IMR-90 (cell line): ENCODE data around the gene PTP4A2. TPM values are rescaled to one million over a fixed set of nuclear protein-coding genes. Genes with fewer than 3 reads are reported as not detected.

ENCODE experiments used
- ATAC-seq: fragments of 200-7000 bp; cut with Tn5 transposase; 2 replicates; pipeline ENCODE4 v1.9.1; 2020; ENCODE audit warnings: low read depth, mild to moderate bottlenecking, moderate library complexity
- BruUV-seq: library from RNA; stranded (reverse); fragments of 400-500 nt; replicated peaks from 2 replicates; lab custom pipeline; 2021; lab: Mats Ljungman, UMichigan
- CTCF ChIA-PET: fragments of 300-600 bp; formaldehyde crosslinking; extraction: SDS; loops from one replicate; lab custom pipeline; 2021; ENCODE audit warnings: antibody characterized with exemption; lab: Yijun Ruan, JAX
- POLR2A ChIA-PET: fragments of 300-600 bp; sonication (Branson Sonifier 250); formaldehyde crosslinking; loops from one replicate; lab custom pipeline; 2022; ENCODE audit warnings: antibody characterized with exemption; ENCODE audit not compliant: unreplicated experiment; lab: Charles Lee
- DNase-seq: peaks from one replicate; pipeline ENCODE4 v3.0.0; 2013
- H2AFZ ChIP-seq: replicated peaks from 2 replicates; pipeline ENCODE3; 2013; ENCODE audit warnings: low read length, mild to moderate bottlenecking; ENCODE audit not compliant: poor library complexity
- H2AK5ac ChIP-seq: 2 replicates; pipeline ENCODE4 v1.6.1; 2013; ENCODE audit warnings: low read depth, low read length, inconsistent platforms
- H2AK9ac ChIP-seq: replicated peaks from 2 replicates; pipeline ENCODE3; 2013; ENCODE audit warnings: mild to moderate bottlenecking, low read depth, low read length, moderate library complexity; ENCODE audit not compliant: poor library complexity
- H2BK120ac ChIP-seq: 2 replicates; pipeline ENCODE4 v1.6.1; 2013; ENCODE audit warnings: low read depth, low read length, inconsistent platforms
- H2BK15ac ChIP-seq: 3 replicates; pipeline ENCODE4 v1.6.1; 2013; ENCODE audit warnings: low read depth, low read length, inconsistent platforms
- H2BK20ac ChIP-seq: 2 replicates; pipeline ENCODE4 v1.6.1; 2013; ENCODE audit warnings: low read depth, mild to moderate bottlenecking, inconsistent platforms, low read length, moderate library complexity
- H2BK5ac ChIP-seq: 2 replicates; pipeline ENCODE4 v1.6.1; 2013; ENCODE audit warnings: mild to moderate bottlenecking, low read depth, low read length, inconsistent platforms; ENCODE audit not compliant: poor library complexity, severe bottlenecking
- H3K14ac ChIP-seq: replicated peaks from 2 replicates; pipeline ENCODE4 v1.6.1; 2013; ENCODE audit warnings: low read depth, low read length, inconsistent platforms
- H3K18ac ChIP-seq: 2 replicates; pipeline ENCODE4 v1.6.1; 2013; ENCODE audit warnings: low read depth, low read length, control low read depth
- H3K23ac ChIP-seq: 2 replicates; pipeline ENCODE4 v1.6.1; 2013; ENCODE audit warnings: low read depth, low read length, inconsistent platforms
- H3K27ac ChIP-seq: 2 replicates; pipeline ENCODE4 v1.5.1; 2013; ENCODE audit warnings: mild to moderate bottlenecking, control low read depth, low read length; ENCODE audit not compliant: insufficient read depth
- H3K27me3 ChIP-seq: 2 replicates; pipeline ENCODE4 v1.6.1; 2013; ENCODE audit warnings: low read length; ENCODE audit not compliant: control insufficient read depth, insufficient read depth
- H3K36me3 ChIP-seq: 2 replicates; pipeline ENCODE4 v1.6.1; 2013; ENCODE audit warnings: low read length, mixed read lengths; ENCODE audit not compliant: control insufficient read depth, insufficient read depth
- H3K4ac ChIP-seq: 2 replicates; pipeline ENCODE4 v1.6.1; 2013; ENCODE audit warnings: low read depth, low read length, inconsistent platforms
- H3K4me1 ChIP-seq: 2 replicates; pipeline ENCODE4 v1.6.1; 2013; ENCODE audit warnings: low read length, mixed read lengths; ENCODE audit not compliant: control insufficient read depth, insufficient read depth
- H3K4me2 ChIP-seq: 2 replicates; pipeline ENCODE4 v1.6.1; 2013; ENCODE audit warnings: low read depth, mild to moderate bottlenecking, control low read depth, low read length, moderate library complexity
- H3K4me3 ChIP-seq: 2 replicates; pipeline ENCODE4 v1.5.1; 2013; ENCODE audit warnings: low read depth, mild to moderate bottlenecking, control low read depth, low read length, moderate library complexity; ENCODE audit not compliant: insufficient read depth
- H3K56ac ChIP-seq: 2 replicates; pipeline ENCODE4 v1.6.1; 2013; ENCODE audit warnings: low read length, inconsistent platforms; ENCODE audit not compliant: insufficient read depth; ENCODE audit errors: extremely low read depth
- H3K79me1 ChIP-seq, 2 experiments: 2 replicates each; pipeline ENCODE4 v1.6.1; 2013; ENCODE audit warnings: low read length in 2 of 2, inconsistent platforms in 1 of 2, low read depth in 1 of 2
- H3K9ac ChIP-seq: 2 replicates; pipeline ENCODE4 v1.6.1; 2013; ENCODE audit warnings: low read depth, low read length, control low read depth
- H3K9me1 ChIP-seq: 2 replicates; pipeline ENCODE4 v1.6.1; 2013; ENCODE audit warnings: low read length, inconsistent platforms; ENCODE audit not compliant: insufficient read depth
- H3K9me3 ChIP-seq: 2 replicates; pipeline ENCODE4 v1.6.1; 2013; ENCODE audit warnings: low read length; ENCODE audit not compliant: control insufficient read depth, insufficient read depth
- H4K20me1 ChIP-seq: 2 replicates; pipeline ENCODE4 v1.6.1; 2013; ENCODE audit warnings: low read length, inconsistent platforms; ENCODE audit not compliant: insufficient read depth
- H4K5ac ChIP-seq: 2 replicates; pipeline ENCODE4 v1.6.1; 2013; ENCODE audit warnings: mild to moderate bottlenecking, low read depth, low read length, control low read depth
- H4K8ac ChIP-seq, 2 experiments: 2 replicates each; pipeline ENCODE4 v1.6.1; 2013; ENCODE audit warnings: low read depth in 2 of 2, low read length in 2 of 2, control low read depth in 1 of 2, inconsistent platforms in 1 of 2
- H4K91ac ChIP-seq: 2 replicates; pipeline ENCODE4 v1.6.1; 2013; ENCODE audit warnings: low read depth, low read length, inconsistent platforms; ENCODE audit not compliant: insufficient read depth
- BHLHE40 ChIP-seq: fragments of 150-350 bp; IDR thresholded peaks from 2 replicates; pipeline ENCODE4 v1.6.1; 2016; ENCODE audit warnings: mild to moderate bottlenecking, low read depth, low read length
- CEBPB ChIP-seq: IDR thresholded peaks from 2 replicates; pipeline ENCODE4 v1.6.1; 2012; ENCODE audit warnings: low read depth, low read length, improper control_type of control experiment
- CHD1 ChIP-seq: IDR thresholded peaks from 2 replicates; pipeline ENCODE4 v1.6.1; 2012; ENCODE audit warnings: low read depth, low read length, improper control_type of control experiment
- ELK1 ChIP-seq: fragments of 150-350 bp; IDR thresholded peaks from 2 replicates; pipeline ENCODE4 v1.6.1; 2016; ENCODE audit warnings: low read depth, mild to moderate bottlenecking, low read length, moderate library complexity, borderline replicate concordance
- MAFK ChIP-seq: IDR thresholded peaks from 2 replicates; pipeline ENCODE4 v1.6.1; 2012; ENCODE audit warnings: low read depth, low read length, improper control_type of control experiment
- MXI1 ChIP-seq: IDR thresholded peaks from 2 replicates; pipeline ENCODE4 v1.6.1; 2012; ENCODE audit warnings: low read depth, mild to moderate bottlenecking, low read length, moderate library complexity, borderline replicate concordance
- NFE2L2 ChIP-seq: fragments of 150-350 bp; IDR thresholded peaks from 2 replicates; pipeline ENCODE4 v1.6.1; 2016; ENCODE audit warnings: low read depth, mild to moderate bottlenecking, low read length
- POLR2A ChIP-seq: IDR thresholded peaks from 2 replicates; pipeline ENCODE4 v1.6.1; 2012; ENCODE audit warnings: mild to moderate bottlenecking, low read depth, low read length
- RCOR1 ChIP-seq: IDR thresholded peaks from 2 replicates; pipeline ENCODE4 v1.6.1; 2012; ENCODE audit warnings: mild to moderate bottlenecking, low read length, improper control_type of control experiment; ENCODE audit not compliant: insufficient replicate concordance
- WGBS, 2 experiments: methylation state at CpG; one replicate each; pipeline versions ENCODE4 v1.1.5 to v1.1.7; 2013; ENCODE audit warnings: missing lambda C conversion rate in 2 of 2; ENCODE audit not compliant: insufficient read length in 1 of 2; ENCODE audit errors: extremely low coverage in 2 of 2; 5-methylcytosine and 5-hydroxymethylcytosine counted together
- dilution Hi-C: fragments of 300-500 bp; cut with HindIII; formaldehyde crosslinking; loops from one replicate; pipeline ENCODE4 v1.14.3; 2018; ENCODE audit warnings: low sequenced_read_pairs; ENCODE audit not compliant: unreplicated experiment
- in situ Hi-C: fragments of 300-500 bp; cut with MboI; formaldehyde crosslinking; loops from 3 replicates; pipeline ENCODE4 v1.14.3; 2019; ENCODE audit warnings: low sequenced_read_pairs, inconsistent platforms, mixed read lengths
- intact Hi-C: fragments of 100-400 bp; cut with micrococcal nuclease; formaldehyde crosslinking; loops from 2 replicates; pipeline ENCODE4 v1.10.0; 2022
- polyA plus RNA-seq, 3 experiments: library from polyadenylated mRNA; depleted of rRNA; stranded (reverse); fragments of >200 nt; gene quantifications; 2 replicates each; pipeline ENCODE4 v1.2.3, GENCODE V29; 2012; ENCODE audit warnings: low replicate concordance in 1 of 3
- total RNA-seq: library from RNA; depleted of rRNA; stranded (reverse); fragments of >200 nt; gene quantifications from 2 replicates; pipeline ENCODE4 v1.2.3, GENCODE V29; 2012
- TF ChIP-seq, protein P1 (sequence below): fragments of 150-350 bp; IDR thresholded peaks from 2 replicates; pipeline ENCODE4 v1.6.1; 2017; ENCODE audit warnings: mild to moderate bottlenecking, antibody characterized with exemption, low read length, low read depth
- TF ChIP-seq, protein P2 (sequence below): conservative IDR thresholded peaks from 2 replicates; pipeline ENCODE4 v1.5.1; 2012; ENCODE audit warnings: mild to moderate bottlenecking, low read depth, low read length, improper control_type of control experiment

The PTP4A2 gene
- total and polyA plus RNA-seq, 2 of the 4 experiments (the other 2 are of a cell fraction), result 135 to 328 TPM

GRCh38 chr1:31891280-31891679 is 46.9 kb downstream of the PTP4A2 start:
- Histone ChIP-seq H3K23ac (no peak overlapping the region), H2BK15ac (no peak overlapping the region), H3K18ac (no peak overlapping the region), H3K9me1 (no peaks in the 10 kb centered on the region), H2BK120ac (no peak overlapping the region), H3K4me2 (no peak overlapping the region; the same call in 1 of the 2 replicates), H3K4me3 (no peak overlapping the region), H3K4me1 (peaks cover 3% of the 10 kb centered on the region; the same call in 1 of the 2 replicates), H4K5ac (no peak overlapping the region), H3K56ac (no peak overlapping the region), H2BK5ac (no peak overlapping the region), H2AFZ (no peak overlapping the region), H3K36me3 (no peaks in the 10 kb centered on the region), H3K79me1 (no peaks in the 10 kb centered on the region), H3K9me3 (peaks cover 2% of the 10 kb centered on the region; the same call in 1 of the 2 replicates), H3K14ac (no peak overlapping the region), H3K9ac (no peak overlapping the region), H4K91ac (no peak overlapping the region), H2BK20ac (no peak overlapping the region), H3K4ac (no peak overlapping the region), H3K27me3 (no peaks in the 10 kb centered on the region), H3K27ac (no peak overlapping the region), H2AK9ac (no peak overlapping the region), H4K20me1 (no peaks in the 10 kb centered on the region), H2AK5ac (no peak overlapping the region), H4K8ac (no peak overlapping the region)
- TF ChIP-seq CHD1 (no peak), RCOR1 (no peak), CEBPB (no peak), BHLHE40 (no peak), POLR2A (no peak), MAFK (no peak), ELK1 (no peak), NFE2L2 (no peak), MXI1 (no peak)
- TF ChIP-seq, protein P1, sequence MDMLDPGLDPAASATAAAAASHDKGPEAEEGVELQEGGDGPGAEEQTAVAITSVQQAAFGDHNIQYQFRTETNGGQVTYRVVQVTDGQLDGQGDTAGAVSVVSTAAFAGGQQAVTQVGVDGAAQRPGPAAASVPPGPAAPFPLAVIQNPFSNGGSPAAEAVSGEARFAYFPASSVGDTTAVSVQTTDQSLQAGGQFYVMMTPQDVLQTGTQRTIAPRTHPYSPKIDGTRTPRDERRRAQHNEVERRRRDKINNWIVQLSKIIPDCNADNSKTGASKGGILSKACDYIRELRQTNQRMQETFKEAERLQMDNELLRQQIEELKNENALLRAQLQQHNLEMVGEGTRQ, result no peak
- TF ChIP-seq, protein P2, sequence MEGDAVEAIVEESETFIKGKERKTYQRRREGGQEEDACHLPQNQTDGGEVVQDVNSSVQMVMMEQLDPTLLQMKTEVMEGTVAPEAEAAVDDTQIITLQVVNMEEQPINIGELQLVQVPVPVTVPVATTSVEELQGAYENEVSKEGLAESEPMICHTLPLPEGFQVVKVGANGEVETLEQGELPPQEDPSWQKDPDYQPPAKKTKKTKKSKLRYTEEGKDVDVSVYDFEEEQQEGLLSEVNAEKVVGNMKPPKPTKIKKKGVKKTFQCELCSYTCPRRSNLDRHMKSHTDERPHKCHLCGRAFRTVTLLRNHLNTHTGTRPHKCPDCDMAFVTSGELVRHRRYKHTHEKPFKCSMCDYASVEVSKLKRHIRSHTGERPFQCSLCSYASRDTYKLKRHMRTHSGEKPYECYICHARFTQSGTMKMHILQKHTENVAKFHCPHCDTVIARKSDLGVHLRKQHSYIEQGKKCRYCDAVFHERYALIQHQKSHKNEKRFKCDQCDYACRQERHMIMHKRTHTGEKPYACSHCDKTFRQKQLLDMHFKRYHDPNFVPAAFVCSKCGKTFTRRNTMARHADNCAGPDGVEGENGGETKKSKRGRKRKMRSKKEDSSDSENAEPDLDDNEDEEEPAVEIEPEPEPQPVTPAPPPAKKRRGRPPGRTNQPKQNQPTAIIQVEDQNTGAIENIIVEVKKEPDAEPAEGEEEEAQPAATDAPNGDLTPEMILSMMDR, result no peak
- no TSS peak for BruUV-seq
- intact Hi-C loops, result no loop called here
- POLR2A ChIA-PET, result no interaction called here
- WGBS, 2 experiments, result no CpG with 5 or more reads among the region's 3 CpGs
- CTCF ChIA-PET, result no interaction called here
- ATAC-seq (no peak), DNase-seq (peak; percentile 16)
- dilution Hi-C loops, result no loop called here
- in situ Hi-C loops, result loop anchor here (25.0 kb wide), 1 partner anchor 96 kb away; no protein-coding TSS in a partner anchor
